GM21447 (cell line): Measurements from ENCODE around the gene RSPO4.

Experiments used
- ATAC-seq: cut with Tn5 transposase; IDR thresholded peaks from one replicate; pipeline ENCODE4 v1.9.1; 2021; ENCODE audit not compliant: unreplicated experiment

RSPO4 gene

GRCh38 chr20:910870-911770 lies 91.0 kb downstream of the RSPO4 start:
- no peak for ATAC-seq

- ATAC-seq: no peak
Observed at GRCh38 chr20:910132-910869, 91.8 kb downstream of the RSPO4 start.

GRCh38 chr20:909641-910040 lies 92.5 kb downstream of the RSPO4 start:
- ATAC-seq: no peak
